Loucy (cell line): ENCODE data around the gene SPEM2.

Experiments used
- EZH2phosphoT487 ChIP-seq: fragments of 200-600 bp; IDR thresholded peaks from 2 replicates; pipeline ENCODE4 v1.6.1; 2018; ENCODE audit warnings: antibody characterized with exemption, mild to moderate bottlenecking, moderate library complexity, borderline replicate concordance
- TF ChIP-seq, protein P1 (sequence below): fragments of 200-600 bp; sonication (generic); conservative IDR thresholded peaks from 2 replicates; pipeline ENCODE4 v1.5.1; 2014; ENCODE audit warnings: mild to moderate bottlenecking, antibody characterized with exemption, low read length

GRCh38 chr17:7409716-7410115 is 15.7 kb upstream of the SPEM2 start:
- TF ChIP-seq, protein P1, sequence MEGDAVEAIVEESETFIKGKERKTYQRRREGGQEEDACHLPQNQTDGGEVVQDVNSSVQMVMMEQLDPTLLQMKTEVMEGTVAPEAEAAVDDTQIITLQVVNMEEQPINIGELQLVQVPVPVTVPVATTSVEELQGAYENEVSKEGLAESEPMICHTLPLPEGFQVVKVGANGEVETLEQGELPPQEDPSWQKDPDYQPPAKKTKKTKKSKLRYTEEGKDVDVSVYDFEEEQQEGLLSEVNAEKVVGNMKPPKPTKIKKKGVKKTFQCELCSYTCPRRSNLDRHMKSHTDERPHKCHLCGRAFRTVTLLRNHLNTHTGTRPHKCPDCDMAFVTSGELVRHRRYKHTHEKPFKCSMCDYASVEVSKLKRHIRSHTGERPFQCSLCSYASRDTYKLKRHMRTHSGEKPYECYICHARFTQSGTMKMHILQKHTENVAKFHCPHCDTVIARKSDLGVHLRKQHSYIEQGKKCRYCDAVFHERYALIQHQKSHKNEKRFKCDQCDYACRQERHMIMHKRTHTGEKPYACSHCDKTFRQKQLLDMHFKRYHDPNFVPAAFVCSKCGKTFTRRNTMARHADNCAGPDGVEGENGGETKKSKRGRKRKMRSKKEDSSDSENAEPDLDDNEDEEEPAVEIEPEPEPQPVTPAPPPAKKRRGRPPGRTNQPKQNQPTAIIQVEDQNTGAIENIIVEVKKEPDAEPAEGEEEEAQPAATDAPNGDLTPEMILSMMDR, result no peak
- no peak for TF ChIP-seq EZH2phosphoT487
